HG03135 (cell line): ENCODE results near the gene PLA2G1B.

ENCODE experiments used
- ATAC-seq: cut with Tn5 transposase; IDR thresholded peaks from one replicate; pipeline ENCODE4 v1.9.1; 2021; ENCODE audit warnings: mild to moderate bottlenecking, moderate library complexity; ENCODE audit not compliant: unreplicated experiment

PLA2G1B gene

GRCh38 chr12:120328228-120328627 is 649 bp upstream of the PLA2G1B start:
- ATAC-seq: no peak

- ATAC-seq: no peak
These were observed 2.6 kb downstream of the PLA2G1B start for GRCh38 chr12:120324841-120325417.

DNA sequence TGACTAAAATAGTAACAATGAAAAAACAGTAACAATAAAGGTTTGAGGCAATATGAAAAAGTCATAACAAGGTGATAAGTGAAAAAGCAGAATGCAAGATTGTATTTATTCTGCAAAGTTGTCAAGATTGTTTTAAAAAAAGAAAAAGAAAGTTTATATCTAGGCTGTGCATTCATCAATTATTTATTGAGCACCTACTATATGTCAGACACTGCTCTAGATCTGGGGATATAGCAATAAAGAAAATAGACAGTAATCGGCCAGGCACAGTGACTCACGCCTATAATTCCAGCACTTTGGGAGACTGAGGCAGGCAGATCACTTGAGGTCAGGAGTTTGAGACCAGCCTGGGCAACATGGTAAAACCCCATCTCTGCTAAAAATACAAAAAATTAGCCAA is 3.8 kb downstream of the PLA2G1B start:
- no peak for ATAC-seq

GRCh38 chr12:120321382-120322202 is 6.0 kb downstream of the PLA2G1B start:
- ATAC-seq: no peak

DNA sequence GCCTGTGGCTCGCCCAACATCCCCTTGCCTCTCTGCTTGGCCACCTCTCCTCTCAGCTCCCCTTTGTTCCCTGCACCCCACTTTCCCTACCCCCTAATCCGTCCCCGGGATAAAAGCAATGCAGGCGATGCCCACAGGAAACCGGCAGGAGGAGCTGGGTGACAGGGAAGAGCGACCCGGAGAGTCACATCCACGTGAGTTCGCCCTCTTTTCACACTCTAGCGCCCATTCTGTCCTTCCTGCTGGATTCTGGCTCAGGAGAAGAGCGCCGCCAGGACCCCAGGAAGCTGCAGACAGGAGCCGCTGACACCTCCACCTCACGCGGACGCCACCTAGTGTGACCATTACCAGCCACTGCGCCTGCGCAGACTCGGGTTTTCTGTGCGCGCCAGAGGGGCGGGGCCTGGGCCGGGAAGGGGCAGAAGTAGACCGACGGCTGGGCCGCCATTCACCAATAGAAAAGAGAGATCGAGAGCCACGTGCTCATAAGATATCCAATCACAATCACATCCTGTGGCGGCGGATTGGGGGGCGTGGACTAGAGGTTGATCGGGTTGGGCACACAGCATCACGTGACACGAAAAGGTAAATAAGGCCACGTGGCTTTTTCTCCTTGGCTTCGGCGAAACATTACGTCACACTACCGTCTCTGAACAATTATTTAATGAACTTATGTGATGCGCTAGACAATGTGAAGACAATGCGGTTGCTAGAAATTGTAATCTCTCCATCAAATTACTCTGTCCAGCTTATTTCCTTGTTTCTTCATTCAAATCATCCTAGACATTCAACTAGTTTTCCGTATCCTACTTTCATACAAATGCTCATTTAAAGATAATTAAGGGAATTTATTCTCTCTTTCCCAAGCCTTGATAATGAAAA is 10.1 kb downstream of the PLA2G1B start:
- ATAC-seq: peak; percentile 97

DNA sequence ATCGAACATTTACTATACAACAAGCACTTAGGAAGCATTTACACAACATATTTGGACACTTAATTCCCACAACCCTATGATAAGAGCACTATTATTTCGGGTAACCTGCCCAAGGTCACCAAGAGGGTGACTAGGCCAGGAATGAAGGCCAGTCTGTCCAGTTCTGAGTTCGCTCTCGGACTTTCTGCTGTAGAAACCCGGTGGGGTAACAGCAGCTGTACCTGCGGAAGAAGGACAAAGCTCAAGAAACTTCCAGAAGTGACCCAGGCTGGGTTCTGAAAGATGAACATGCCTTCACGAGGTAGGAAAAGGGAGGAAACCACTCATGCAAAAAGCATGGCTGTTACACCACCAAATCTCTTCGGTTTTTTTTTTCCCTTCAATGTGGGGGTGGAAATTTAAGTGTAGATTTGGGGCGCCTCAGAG is 10.8 kb downstream of the PLA2G1B start:
- ATAC-seq: no peak

GRCh38 chr12:120314220-120314619 is 13.4 kb downstream of the PLA2G1B start:
- no peak for ATAC-seq

DNA sequence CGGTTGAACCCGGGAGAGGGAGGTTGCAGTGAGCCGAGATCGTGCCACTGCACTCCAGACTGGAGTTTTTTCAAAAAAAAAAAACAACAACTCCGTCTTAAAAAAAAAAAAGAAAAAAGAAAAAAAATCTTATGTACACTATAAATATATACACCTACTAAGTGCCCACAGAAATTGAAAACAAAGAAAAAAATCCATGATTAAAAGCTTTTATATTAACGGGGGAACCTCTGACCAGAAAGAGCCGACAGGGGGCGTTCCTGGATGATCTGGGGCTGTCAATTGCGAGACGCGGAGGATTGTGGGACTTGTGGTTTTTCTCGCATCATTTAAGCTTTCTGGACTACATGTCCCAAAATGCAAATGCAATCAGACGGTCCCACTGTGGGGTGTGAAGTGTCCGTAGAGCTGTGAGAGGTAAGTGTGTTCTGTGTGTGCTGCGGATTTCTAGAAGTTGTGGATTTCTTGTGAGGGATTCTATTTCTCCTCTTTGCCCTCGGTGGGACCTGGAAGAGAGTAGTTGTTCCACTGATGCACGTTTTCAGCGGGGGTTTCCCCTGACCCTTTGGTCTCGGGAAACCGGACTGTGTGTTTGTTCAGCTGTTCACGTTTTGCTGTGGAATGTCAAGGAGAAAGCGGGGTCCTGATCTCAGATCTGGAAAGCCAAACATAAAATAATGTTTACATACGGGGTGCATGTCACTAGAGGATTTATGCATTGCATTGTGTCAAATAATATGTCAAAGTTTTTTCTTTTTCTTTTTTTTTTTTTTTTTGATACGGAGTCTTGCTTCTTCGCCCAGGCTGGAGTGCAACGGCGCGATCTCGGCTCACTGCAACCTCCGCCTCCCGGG is 25.4 kb downstream of the PLA2G1B start, which contains the start of gene SIRT4:
SIRT4 (plus strand) TSS at position 360 of the 854 bp plus-strand sequence. CDS start 1,241 bp downstream, outside the sequence.
- peak; percentile 91 for ATAC-seq

GRCh38 chr12:120292661-120293531 is 34.7 kb downstream of the PLA2G1B start, which contains the start of gene RNU4-1:
RNU4-1 (minus strand) TSS chr12:120293237.
- ATAC-seq: peak; percentile 50

DNA sequence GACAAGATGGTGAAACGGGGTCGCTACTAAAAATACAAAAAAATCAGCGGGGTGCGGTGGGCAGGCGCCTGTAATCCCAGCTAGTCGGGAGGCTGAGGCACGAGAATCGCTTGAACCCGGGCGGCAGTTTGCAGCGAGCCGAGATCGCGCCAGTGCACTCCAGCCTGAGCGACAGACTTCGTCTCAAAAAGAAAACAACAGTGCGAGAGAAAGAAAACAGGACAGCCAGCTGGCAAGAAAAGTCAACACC is 35.2 kb downstream of the PLA2G1B start:
- no peak for ATAC-seq

- ATAC-seq: no peak
These were observed 36.8 kb downstream of the PLA2G1B start for GRCh38 chr12:120290609-120291305.

- ATAC-seq: no peak
These were observed 40.1 kb downstream of the PLA2G1B start for GRCh38 chr12:120287491-120287890.

- ATAC-seq: no peak
These were observed 40.6 kb downstream of the PLA2G1B start for GRCh38 chr12:120286768-120287490.

DNA sequence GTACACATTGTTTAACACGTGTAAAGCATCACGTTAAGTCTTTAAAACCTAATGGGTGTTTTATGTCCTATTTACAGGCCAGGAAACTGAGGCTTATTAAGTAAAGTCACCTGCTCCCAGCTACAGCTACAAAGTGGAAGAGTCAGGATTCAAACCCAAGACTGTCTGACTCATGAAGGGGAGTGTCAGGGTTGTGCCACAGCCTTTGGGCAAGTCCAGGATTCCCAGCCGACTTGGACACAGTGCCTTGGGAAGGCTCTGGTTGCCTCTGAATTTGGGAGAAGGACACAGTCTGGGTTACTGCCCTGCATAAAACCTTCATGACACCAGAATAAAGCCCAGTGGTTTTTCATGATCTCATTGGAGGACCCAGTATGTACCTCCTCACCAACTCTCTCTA is 43.2 kb downstream of the PLA2G1B start:
- ATAC-seq: no peak

- ATAC-seq: no peak
These were observed 44.3 kb downstream of the PLA2G1B start for GRCh38 chr12:120283318-120283717.

- ATAC-seq: no peak
These were observed 49.2 kb downstream of the PLA2G1B start for GRCh38 chr12:120278137-120279069.

DNA sequence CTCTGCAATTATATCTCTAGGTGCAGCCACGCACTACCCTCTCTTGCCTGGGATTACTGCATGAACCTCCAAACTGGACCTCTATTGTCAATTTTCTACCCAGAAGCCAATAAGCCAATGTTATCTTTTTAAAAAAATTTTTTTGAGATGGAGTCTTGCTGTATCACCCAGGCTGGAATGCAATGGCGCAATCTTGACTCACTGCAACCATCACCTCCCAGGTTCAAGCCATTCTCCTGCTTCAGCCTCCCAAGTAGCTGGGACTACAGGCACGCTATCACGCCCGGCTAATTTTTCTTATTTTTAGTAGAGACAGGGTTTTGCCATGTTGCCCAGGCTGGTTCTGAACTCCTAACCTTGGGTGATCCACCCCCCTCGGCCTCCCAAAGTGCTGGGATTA is 50.8 kb downstream of the PLA2G1B start:
- ATAC-seq: no peak
